Gastrocnemius medialis (tissue), 4 donors: ENCODE results near the gene SLC44A2.

Experiments
- CTCF ChIP-seq, 5 experiments: fragments of 450-650 bp in 3 of 5; fragments of 200-600 bp in 2 of 5; sonication (generic) in 2 of 5; IDR thresholded peaks in 4 of 5; conservative IDR thresholded peaks in 1 of 5; 1 replicate in 4 of 5; 2 replicates in 1 of 5; pipeline ENCODE4 v1.5.1; 2016 to 2019; ENCODE audit warnings: antibody characterized with exemption in 5 of 5, mild to moderate bottlenecking in 3 of 5, moderate library complexity in 3 of 5
- POLR2A ChIP-seq, 2 donors: fragments of 450-650 bp; IDR thresholded peaks; one replicate each; pipeline ENCODE4 v1.6.1; 2017; ENCODE audit warnings: antibody characterized with exemption in 2 of 2, mild to moderate bottlenecking in 2 of 2, moderate library complexity in 2 of 2

GRCh38 chr19:10612499-10613119, 12.7 kb upstream of the SLC44A2 start:
- no peak for TF ChIP-seq CTCF (IDR thresholded peaks at IDR 0.05 in 4 of 5, conservative IDR thresholded peaks at IDR 0.05 in 1 of 5)
- no peak for TF ChIP-seq POLR2A (IDR thresholded peaks at IDR 0.05)
